Measurements from ENCODE around the gene MT1G.
A peak's percentile ranks its signal among the peaks of the same experiment; 100 is the strongest.
"Not testable (repeated sequence)": the region's sequence is repeated elsewhere in the genome, so short reads cannot be mapped to it uniquely, and the experiment has no call there.

The MT1G gene

DNA sequence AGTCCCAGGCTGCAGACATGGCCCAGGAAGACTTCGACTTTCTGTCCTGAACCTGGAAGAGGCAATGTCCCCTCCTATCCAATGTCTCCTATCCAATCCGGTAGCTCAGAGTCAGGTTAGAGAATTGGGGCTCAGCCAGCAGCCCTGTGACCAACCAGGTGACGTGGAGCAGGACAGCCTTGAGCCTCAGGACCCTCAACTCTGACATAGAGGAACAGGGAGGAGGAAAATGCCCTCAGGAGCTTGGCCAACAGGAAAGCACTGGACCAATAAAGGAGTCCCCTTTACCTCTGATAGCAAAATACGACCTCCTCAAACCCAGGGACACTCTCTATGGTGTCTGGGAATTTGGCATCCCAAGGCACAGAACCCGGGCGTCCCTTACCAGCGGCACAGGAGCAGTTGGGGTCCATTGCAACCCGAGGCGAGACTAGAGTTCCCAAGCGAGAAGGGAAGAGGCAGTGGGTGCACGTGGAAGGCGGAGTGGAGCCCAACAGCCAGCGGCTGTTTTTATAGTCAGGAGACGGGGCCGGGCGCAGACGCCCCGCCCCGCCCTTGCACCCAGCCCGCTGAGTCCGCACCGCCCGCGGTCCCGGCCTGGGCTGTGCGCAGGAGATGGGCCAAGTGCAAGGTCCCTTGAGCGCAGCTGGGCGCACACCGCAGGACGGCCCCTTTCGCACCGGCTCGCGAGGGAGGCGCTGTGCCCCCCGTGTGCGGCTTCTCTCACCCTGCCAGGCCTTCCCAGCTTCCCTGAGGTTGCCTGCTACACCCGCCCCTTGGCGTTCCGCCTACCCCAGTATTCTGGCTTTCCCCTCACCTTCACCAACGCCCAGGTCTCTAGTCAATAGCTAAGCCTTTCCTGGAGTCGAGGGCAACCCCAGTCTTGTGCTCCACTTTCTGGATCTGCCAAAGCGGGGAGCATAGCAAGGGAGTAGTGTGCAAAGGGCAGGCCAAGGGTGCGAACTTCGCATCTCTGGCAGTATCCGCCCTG is at the start of gene MT1G:
Gene MT1G (minus strand): TSS at position 485 of the 991 bp plus-strand sequence. CDS start 72 bp downstream, at position 413.
- DNase-seq = peak; percentile 46

- DNase-seq = not testable (repeated sequence)
These were observed 49.7 kb upstream of the MT1G start for GRCh38 chr16:56717532-56717931.

DNA sequence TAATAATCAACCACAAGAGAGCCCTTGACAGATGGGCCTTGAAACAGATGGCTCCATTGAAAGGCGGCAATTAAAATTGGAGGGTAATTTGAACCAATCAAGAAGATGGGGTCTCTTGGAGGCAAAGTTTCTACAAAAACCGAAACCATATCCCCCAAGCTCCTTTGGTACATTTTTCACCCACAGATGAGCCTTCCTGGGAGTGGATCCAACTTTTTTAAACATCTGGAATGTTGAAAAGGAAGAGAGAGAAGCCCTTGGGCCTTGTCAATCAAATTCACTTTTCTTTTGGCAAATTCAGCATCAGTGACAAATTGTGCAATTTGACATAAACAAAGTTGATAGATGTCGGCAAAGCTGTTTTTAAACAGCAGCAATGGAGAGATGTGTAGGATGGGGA is 48.9 kb upstream of the MT1G start:
- DNase-seq = no peak

- no peak for DNase-seq
These were observed 47.3 kb upstream of the MT1G start for GRCh38 chr16:56715126-56715525.

DNA sequence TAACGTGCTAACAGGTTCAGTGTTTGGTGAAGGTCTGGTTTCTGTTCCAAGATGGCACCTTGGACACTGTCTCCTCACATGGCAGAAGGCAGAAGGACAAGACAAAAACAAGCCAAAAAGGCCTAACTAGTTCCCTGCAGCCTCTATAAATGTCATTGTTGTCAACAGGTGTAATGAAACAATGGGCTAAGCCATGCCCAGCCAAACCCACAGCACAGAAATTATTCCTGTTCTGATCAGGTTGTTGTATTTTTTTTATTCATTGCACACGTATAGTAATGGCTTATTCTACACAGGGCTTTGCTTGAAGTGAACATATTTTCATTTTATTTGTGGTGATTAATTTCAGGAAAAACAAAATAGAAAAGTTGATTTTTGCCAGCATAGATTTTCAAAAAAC is 45.9 kb upstream of the MT1G start:
- no peak for DNase-seq

DNA sequence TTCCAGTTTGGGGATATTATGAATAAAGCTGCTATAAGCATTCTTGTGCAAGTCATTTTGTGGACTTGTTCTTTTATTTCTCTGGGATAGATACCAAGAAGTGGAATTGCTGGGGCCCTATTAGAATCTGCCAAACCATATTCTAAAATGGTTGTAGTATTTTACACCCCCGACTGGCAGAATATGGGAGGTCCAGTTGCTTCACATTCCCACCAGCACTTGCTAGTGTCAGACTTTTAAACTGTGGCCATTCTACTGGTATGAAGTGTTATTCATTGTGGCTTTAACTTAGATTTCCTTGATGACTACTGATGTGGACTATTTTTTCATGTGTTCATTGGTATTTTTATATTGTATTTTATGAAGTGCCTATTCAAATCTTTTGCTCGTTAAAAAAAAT is 44.0 kb upstream of the MT1G start:
- no peak for DNase-seq

DNA sequence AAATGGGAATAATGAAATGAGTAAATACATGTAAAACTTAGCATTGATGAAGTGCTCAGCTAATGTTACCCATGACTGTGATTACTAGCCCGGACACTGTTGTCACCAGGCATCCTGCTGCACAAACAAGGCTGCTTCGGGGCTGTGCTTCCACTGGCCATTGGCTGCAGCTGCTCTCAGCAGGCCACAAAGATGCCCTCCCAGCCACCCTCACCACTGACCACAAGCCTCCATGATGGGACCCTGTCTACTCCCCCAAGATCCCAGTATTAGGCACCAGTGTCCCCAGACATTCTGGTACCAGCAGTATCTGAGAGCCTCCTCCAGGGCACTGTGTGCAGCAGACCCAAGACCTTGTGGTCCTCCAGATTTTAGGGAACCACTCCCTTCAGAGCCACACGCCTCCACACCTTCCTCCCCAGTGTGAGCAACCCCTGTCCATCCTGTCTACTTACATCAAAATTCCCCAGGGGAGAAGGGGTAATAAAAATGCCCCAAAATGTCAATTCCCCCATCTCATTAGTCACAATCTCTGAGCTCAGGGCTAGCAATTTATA is 42.4 kb upstream of the MT1G start:
- DNase-seq = no peak

DNA sequence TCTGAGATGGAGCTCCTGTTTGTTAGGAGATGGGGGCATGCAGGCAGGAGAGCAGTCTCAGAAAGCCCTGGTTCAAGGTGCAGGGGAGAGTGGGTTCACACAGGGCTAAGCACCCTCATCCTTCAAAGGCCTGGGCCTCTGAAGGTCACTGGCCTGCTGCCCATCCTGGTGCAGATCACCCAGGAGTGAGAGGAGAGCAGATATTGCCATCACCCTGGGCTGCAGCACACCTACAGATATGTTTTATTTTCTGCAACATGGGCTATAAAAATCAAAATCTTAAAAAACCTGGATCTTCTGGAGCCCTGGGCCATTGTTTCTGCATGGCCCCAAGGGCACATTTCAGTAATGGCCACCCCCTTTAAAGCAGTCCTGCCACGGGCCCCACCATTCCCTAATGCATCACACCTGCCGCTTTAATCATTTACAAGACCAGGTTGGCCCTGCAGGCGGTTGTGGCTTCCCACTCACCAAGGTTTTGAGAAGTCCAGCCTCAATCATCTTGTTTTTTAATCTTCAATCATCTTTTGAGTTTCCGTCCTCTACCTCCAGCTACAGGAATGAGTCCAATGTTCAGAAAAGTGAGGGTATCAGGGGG is 41.7 kb upstream of the MT1G start:
- no peak for DNase-seq

DNA sequence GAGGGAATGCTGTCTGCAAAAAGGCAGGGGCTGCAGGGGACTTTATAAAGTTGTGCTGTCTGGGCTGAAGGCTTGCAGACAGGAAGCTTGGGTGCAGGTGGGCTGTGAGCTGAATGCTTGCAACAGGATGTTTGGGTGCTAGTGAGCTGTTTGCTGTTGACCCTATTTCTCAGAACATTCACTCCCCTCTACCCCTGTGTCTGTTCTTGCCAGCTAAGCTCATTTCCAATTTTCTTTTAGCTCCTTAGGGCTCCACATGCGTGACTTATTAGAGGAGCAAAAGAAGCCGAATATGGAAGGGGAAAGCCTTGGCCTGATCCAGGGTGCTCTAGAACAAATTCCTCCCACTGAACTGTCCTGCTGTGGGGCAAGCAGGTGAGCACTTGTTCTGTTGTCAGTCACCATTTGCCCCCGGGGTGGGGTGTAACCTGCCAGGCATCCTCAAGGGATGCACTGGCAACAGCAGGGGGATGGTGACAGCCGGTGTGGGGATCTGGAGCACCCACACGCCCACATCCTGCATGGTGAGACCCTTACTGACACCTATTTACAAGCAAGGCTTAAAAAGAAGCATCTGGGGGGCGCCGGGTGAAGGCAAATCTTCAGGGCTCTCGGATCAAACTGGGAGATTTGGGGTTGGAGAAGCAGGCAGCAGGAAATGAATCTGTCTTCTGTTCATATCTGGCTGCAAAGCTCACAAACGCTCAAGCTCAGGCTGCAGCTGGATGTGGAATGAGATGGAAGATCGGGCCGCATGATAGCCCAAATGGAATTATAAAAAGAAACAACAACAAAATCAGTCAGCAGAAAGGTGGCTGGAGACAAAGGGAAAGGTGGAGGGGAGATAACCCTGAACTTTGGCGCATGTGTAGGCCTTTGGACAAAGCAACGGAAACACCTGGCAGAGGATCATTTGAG is 40.9 kb upstream of the MT1G start:
- DNase-seq = no peak

DNA sequence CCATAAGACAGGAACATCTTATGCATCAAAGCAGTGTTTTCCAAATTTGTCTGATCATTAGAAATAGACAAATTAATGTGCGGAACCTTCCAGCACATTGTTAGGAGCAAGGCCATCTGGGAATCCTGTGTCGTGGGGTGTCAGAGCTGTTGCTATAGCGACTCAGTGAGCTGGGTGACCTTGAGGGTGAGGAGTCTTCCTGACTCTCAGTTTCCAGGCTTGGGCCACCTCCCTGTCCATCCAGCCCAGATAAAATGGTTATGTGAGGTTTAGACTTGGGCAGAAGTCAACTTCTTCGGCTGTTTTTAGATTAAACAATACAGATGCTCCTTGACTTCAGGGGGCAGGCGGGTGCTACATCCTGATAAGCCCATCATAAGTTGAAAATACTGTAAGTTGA is 35.0 kb upstream of the MT1G start:
- no peak for DNase-seq

DNA sequence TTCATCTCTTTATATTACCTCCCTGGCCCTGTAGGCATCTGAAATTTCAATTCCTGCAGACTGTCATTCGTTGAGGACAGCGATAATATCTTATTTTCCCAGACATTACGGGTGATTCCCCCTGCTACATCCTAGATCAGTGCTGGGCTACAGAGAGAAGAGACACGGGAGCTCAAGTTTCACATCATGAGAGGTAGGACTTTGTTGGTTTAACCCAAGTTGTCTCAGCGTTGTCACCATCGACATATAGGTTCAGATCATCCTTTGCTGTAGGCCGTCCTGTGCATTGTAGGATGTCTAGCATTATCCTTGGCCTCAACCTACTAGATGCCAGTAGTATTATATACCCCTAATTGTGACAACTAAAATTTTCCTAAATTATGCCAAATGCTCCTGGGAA is 33.7 kb upstream of the MT1G start:
- DNase-seq = no peak

DNA sequence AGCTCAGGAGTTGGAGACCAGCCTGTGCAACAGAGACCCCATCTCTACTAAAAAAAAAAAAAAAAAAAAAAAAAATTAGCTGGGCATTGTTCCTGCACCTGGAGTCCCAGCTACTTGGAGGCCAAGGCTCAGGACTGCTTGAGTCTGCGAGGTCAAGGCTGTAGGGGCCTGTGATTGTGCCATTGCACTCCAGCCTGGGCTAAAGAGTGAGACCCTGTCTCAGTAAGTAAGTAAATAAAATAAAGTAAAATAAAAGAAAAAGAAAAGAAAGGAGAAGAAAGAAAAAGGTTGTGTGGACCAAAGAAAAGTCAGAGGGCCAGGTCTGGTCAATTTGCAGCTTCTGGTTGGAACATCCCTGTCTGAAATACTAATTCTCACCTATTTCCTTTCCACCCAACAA is 32.8 kb upstream of the MT1G start:
- DNase-seq = no peak

GRCh38 chr16:56700195-56700594 is 32.3 kb upstream of the MT1G start:
- DNase-seq = no peak

DNA sequence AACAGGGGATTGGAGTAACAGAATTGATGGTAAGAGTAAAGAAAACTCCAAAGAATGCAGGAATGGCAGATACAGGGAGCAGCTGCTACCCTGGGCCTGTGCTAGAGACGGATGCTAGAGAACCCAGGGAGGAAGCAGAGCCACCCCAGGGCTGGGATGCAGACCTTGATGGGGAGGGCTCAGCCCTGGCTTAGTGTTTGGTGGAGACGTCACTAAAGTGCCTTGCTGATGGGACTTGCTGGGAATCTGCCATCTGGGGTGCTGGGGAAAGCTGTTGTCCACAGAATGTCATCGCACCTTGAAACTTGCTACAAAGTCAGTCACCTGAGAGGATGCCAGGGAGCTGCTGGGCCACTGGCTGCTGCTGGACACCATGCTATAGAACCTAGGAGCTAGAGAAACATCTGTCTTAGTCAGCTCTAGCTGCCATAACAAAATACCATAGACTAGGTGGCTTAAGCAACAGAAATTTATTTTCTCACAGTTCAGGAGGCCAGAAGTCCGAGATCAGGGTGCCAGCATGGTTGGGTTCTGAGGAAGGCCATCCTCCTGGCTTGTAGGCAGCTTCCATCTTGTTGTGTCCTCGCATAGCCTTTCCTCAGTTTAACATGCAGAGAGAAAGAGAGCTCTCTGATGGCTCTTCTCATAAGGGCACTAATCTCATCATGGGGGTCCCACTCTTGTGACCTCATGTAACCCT is 29.7 kb upstream of the MT1G start:
- no peak for DNase-seq

GRCh38 chr16:56695246-56695645 is 27.4 kb upstream of the MT1G start:
- no peak for DNase-seq

DNA sequence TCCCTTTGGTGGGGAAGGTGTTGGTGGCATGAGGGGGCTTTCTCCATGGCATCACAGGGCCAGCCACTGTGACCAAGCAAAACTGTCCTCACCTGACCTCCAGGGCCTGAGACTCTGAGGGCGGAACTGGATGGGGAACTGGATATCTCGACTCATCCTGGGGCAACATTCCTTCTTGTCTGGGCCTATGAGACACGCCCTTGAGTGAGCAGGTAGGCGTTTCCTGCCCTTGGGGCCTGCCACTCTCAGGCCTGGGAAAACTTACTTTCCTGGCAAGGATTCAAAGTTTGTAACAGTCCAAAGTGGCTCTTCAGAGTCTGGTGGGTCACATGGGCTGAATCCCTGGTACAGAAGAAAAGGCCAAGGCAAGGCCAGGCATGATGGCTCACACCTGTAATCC is 24.0 kb upstream of the MT1G start:
- DNase-seq = peak; percentile 48

GRCh38 chr16:56690420-56691122 is 22.7 kb upstream of the MT1G start:
- DNase-seq = no peak

DNA sequence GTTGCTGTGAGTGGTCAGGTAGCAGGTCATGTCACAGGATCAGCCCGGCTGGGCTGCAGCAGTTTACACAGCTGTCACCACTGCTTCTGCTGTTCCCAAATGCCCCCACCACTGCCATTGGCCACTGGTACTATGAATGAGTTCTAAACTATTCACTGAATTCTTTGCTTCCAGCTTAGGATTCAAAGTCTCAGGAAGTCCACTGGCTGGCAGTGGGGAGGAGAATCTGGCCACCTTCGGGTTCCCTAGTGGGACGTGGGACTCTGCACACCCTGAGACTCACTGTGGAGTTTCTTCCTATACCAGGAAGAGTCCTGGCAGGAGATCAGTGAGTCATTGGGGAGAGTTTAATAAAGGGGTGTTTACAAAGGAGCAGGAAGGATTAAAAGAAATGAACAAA is 21.3 kb upstream of the MT1G start:
- no peak for DNase-seq

- DNase-seq = no peak
These were observed 20.9 kb upstream of the MT1G start for GRCh38 chr16:56688762-56689161.

GRCh38 chr16:56686758-56687157 is 18.9 kb upstream of the MT1G start:
- no peak for DNase-seq

DNA sequence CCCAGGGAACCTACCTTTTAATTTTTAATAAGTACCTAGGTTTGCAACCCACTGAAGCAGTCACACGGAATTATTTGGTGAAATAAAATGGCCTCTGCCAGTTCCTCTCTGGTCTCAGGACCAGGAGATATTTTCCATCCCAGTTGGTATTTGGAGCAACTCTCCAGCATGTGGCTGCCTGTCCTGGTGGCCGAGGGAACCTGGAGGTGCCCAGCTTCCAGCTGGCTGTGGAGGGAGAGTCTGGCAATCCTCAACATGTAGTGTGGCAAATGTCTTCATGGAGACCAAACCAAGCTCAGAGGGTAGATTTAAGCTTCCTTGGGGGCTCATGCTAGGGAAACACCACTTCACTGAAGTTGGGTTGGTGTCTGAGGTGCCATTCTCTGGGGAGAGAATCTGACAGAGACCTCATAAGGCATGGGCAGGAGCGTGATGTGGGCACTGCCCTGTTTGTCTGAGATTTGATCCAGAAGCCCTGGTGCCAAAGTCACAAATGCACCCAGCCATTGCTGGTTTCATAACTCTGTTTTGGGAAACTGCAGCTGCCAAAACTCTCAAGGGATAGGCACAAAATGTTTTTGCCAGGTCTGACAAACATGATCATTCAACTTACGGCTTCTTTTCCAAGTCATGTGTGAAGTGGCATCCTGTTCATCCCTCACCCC is 17.2 kb upstream of the MT1G start:
- DNase-seq = no peak
